ENCODE data around the gene ARHGEF7. TPM values are rescaled to one million over a fixed set of nuclear protein-coding genes. Genes with fewer than 3 reads are reported as not detected.

ARHGEF7 gene
- total RNA-seq, 3 donors from 2014 or later (not counting 1 experiment from before 2014, with no cell fraction given) = 99.9 to 135 (median 105) TPM

GRCh38 chr13:111345682-111346081 lies 230.6 kb downstream of the ARHGEF7 start:
- no peaks in the 10 kb centered on the region for H3K27me3 Mint-ChIP-seq (ENCODE audit: low read depth in 2 of 2)
- no peak for TF ChIP-seq CTCF (IDR thresholded peaks at IDR 0.05)
- H3K27ac Mint-ChIP-seq = no peak overlapping the region
- no peak for ATAC-seq
- DNase-seq = no peak
- intact Hi-C loops (cut with micrococcal nuclease) = no loop called here
- no peaks in the 10 kb centered on the region for H3K36me3 Mint-ChIP-seq
- Histone ChIP-seq H3K27ac (ENCODE audit: low read length) (no peak overlapping the region), H3K4me3 (ENCODE audit: low read length) (no peak overlapping the region), H3K9me3 (ENCODE audit: control insufficient read depth, insufficient read depth, low read length) (no peaks in the 10 kb centered on the region), H3K4me1 (ENCODE audit: control insufficient read depth, insufficient read depth, low read length) (no peaks in the 10 kb centered on the region), H3K27me3 (ENCODE audit: control insufficient read depth, insufficient read depth, low read length) (no peaks in the 10 kb centered on the region), H3K36me3 (ENCODE audit: control insufficient read depth, insufficient read depth, low read length) (no peaks in the 10 kb centered on the region)
- WGBS (ENCODE audit: insufficient coverage) = 90% methylated on average over 11 of the region's 11 CpGs
- no peaks in the 10 kb centered on the region for H3K9me3 Mint-ChIP-seq
- H3K4me3 Mint-ChIP-seq = no peak overlapping the region
- peaks cover 0 to 6% of the 10 kb centered on the region in 2 donors for H3K4me1 Mint-ChIP-seq

- Histone ChIP-seq H3K27ac (ENCODE audit: low read length) (no peak overlapping the region), H3K4me1 (ENCODE audit: control insufficient read depth, insufficient read depth, low read length) (no peaks in the 10 kb centered on the region), H3K36me3 (ENCODE audit: control insufficient read depth, insufficient read depth, low read length) (no peaks in the 10 kb centered on the region), H3K4me3 (ENCODE audit: low read length) (no peak overlapping the region), H3K27me3 (ENCODE audit: control insufficient read depth, insufficient read depth, low read length) (no peaks in the 10 kb centered on the region), H3K9me3 (ENCODE audit: control insufficient read depth, insufficient read depth, low read length) (no peaks in the 10 kb centered on the region)
- 84% methylated on average over 20 of the region's 20 CpGs for WGBS (ENCODE audit: insufficient coverage)
- ATAC-seq (no peak), DNase-seq (no peak)
- intact Hi-C loops (cut with micrococcal nuclease) = no loop called here
- no peak for TF ChIP-seq CTCF (IDR thresholded peaks at IDR 0.05)
- H3K36me3 Mint-ChIP-seq = peaks cover under 1% of the 10 kb centered on the region
- no peaks in the 10 kb centered on the region for H3K9me3 Mint-ChIP-seq
- H3K27me3 Mint-ChIP-seq (ENCODE audit: low read depth in 2 of 2) = peaks cover 0 to under 1% of the 10 kb centered on the region in 2 donors
- no peak overlapping the region for H3K27ac Mint-ChIP-seq
- H3K4me1 Mint-ChIP-seq = peaks cover 0 to 6% of the 10 kb centered on the region in 2 donors
- no peak overlapping the region for H3K4me3 Mint-ChIP-seq
These were observed 231.1 kb downstream of the ARHGEF7 start for GRCh38 chr13:111346101-111346680.

- Mint-ChIP-seq H3K9me3 (peaks cover 0 to 6% of the 10 kb centered on the region in 2 donors), H3K4me3 (no peak overlapping the region), H3K27ac (no peak overlapping the region), H3K36me3 (peaks cover 13% of the 10 kb centered on the region), H3K4me1 (peaks cover 4 to 6% of the 10 kb centered on the region in 2 donors), H3K27me3 (ENCODE audit: low read depth in 2 of 2) (peaks cover 12 to 13% of the 10 kb centered on the region in 2 donors)
- no peak for ATAC-seq
- Histone ChIP-seq H3K4me3 (ENCODE audit: low read length) (no peak overlapping the region), H3K27me3 (ENCODE audit: control insufficient read depth, insufficient read depth, low read length) (no peaks in the 10 kb centered on the region), H3K4me1 (ENCODE audit: control insufficient read depth, insufficient read depth, low read length) (no peaks in the 10 kb centered on the region), H3K9me3 (ENCODE audit: control insufficient read depth, insufficient read depth, low read length) (no peaks in the 10 kb centered on the region), H3K36me3 (ENCODE audit: control insufficient read depth, insufficient read depth, low read length) (no peaks in the 10 kb centered on the region), H3K27ac (ENCODE audit: low read length) (no peak overlapping the region)
- intact Hi-C loops (cut with micrococcal nuclease) = no loop called here
- DNase-seq = no peak
- WGBS (ENCODE audit: insufficient coverage) = 86% methylated on average over 6 of the region's 6 CpGs
- no peak for TF ChIP-seq CTCF (IDR thresholded peaks at IDR 0.05)
These were observed 232.3 kb downstream of the ARHGEF7 start for GRCh38 chr13:111347438-111347837.

GRCh38 chr13:111353508-111353907 lies 238.4 kb downstream of the ARHGEF7 start:
- H3K9me3 ChIP-seq (ENCODE audit: control insufficient read depth, insufficient read depth, low read length) = no peaks in the 10 kb centered on the region
- Mint-ChIP-seq H3K27ac (no peak overlapping the region), H3K36me3 (peaks cover 17% of the 10 kb centered on the region), H3K27me3 (ENCODE audit: low read depth in 2 of 2) (peaks cover 24 to 26% of the 10 kb centered on the region in 2 donors), H3K9me3 (peaks cover 0 to 7% of the 10 kb centered on the region in 2 donors), H3K4me1 (peaks cover 4 to 19% of the 10 kb centered on the region in 2 donors), H3K4me3 (no peak overlapping the region)
- ATAC-seq = no peak
- no peak for DNase-seq
- WGBS (ENCODE audit: insufficient coverage) = 84% methylated on average over 2 of the region's 2 CpGs
- no peaks in the 10 kb centered on the region for H3K36me3 ChIP-seq (ENCODE audit: control insufficient read depth, insufficient read depth, low read length)
- no peak for TF ChIP-seq CTCF (IDR thresholded peaks at IDR 0.05)
- no peaks in the 10 kb centered on the region for H3K27me3 ChIP-seq (ENCODE audit: control insufficient read depth, insufficient read depth, low read length)
- intact Hi-C loops (cut with micrococcal nuclease) = no loop called here
- H3K27ac ChIP-seq (ENCODE audit: low read length) = no peak overlapping the region
- no peak overlapping the region for H3K4me3 ChIP-seq (ENCODE audit: low read length)
- H3K4me1 ChIP-seq (ENCODE audit: control insufficient read depth, insufficient read depth, low read length) = no peaks in the 10 kb centered on the region

Measured in natural killer cell (primary cell).